Liver (tissue), 9 donors: ENCODE data around the gene SGIP1. TPM values are rescaled to one million over a fixed set of nuclear protein-coding genes. Genes with fewer than 3 reads are reported as not detected.

Experiments used
- DNase-seq: peaks from one replicate; pipeline ENCODE4 v3.0.0-alpha.2; 2017; ENCODE audit warnings: low spot score
- H3K27ac ChIP-seq, 2 donors: one replicate each; pipeline ENCODE4 v1.7.0; 2013; ENCODE audit warnings: inconsistent platforms in 2 of 2, low read length in 2 of 2, control low read depth in 1 of 2, low read depth in 1 of 2, mild to moderate bottlenecking in 1 of 2
- H3K27me3 ChIP-seq, 4 donors: one replicate each; pipeline versions ENCODE4 v1.6.1 to v1.7.0; 2013; ENCODE audit warnings: low read length in 3 of 4, inconsistent platforms in 1 of 4, mild to moderate bottlenecking in 1 of 4, moderate library complexity in 1 of 4; ENCODE audit not compliant: control insufficient read depth in 4 of 4, insufficient read depth in 4 of 4
- H3K36me3 ChIP-seq, 4 donors: one replicate each; pipeline versions ENCODE4 v1.6.1 to v1.7.0; 2013; ENCODE audit warnings: low read length in 3 of 4, mild to moderate bottlenecking in 3 of 4, low read depth in 1 of 4, moderate library complexity in 1 of 4; ENCODE audit not compliant: control insufficient read depth in 4 of 4, insufficient read depth in 3 of 4
- H3K4me1 ChIP-seq, 4 donors: one replicate each; pipeline versions ENCODE4 v1.6.1 to v1.7.0; 2013; ENCODE audit warnings: low read length in 3 of 4, mild to moderate bottlenecking in 3 of 4, moderate library complexity in 1 of 4; ENCODE audit not compliant: control insufficient read depth in 4 of 4, insufficient read depth in 4 of 4
- H3K4me3 ChIP-seq, 3 donors: one replicate each; pipeline versions ENCODE4 v1.6.1 to v1.7.0; 2013; ENCODE audit warnings: low read length in 3 of 3, control low read depth in 1 of 3, low read depth in 1 of 3, mild to moderate bottlenecking in 1 of 3
- H3K9ac ChIP-seq, 2 donors: one replicate each; pipeline ENCODE4 v1.7.0; 2013; ENCODE audit warnings: low read length in 2 of 2, mild to moderate bottlenecking in 2 of 2, moderate library complexity in 2 of 2, control low read depth in 1 of 2, low read depth in 1 of 2
- H3K9me3 ChIP-seq, 4 donors: one replicate each; pipeline versions ENCODE4 v1.6.1 to v1.7.0; 2013; ENCODE audit warnings: low read length in 3 of 4; ENCODE audit not compliant: control insufficient read depth in 4 of 4
- ATF3 ChIP-seq: IDR thresholded peaks from 2 replicates; pipeline ENCODE4 v1.6.1; 2016; ENCODE audit warnings: antibody characterized with exemption
- EGR1 ChIP-seq, 2 donors: IDR thresholded peaks; 2 replicates each; pipeline ENCODE4 v1.6.1; 2016 to 2018; ENCODE audit warnings: antibody characterized with exemption in 2 of 2, low read depth in 2 of 2
- FOXA2 ChIP-seq: IDR thresholded peaks from 2 replicates; pipeline ENCODE4 v1.6.1; 2016; ENCODE audit warnings: antibody characterized with exemption
- GABPA ChIP-seq, 2 donors: IDR thresholded peaks in 1 of 2; conservative IDR thresholded peaks in 1 of 2; 2 replicates each; pipeline ENCODE4 v1.6.1; 2016; ENCODE audit warnings: antibody characterized with exemption in 2 of 2, mild to moderate bottlenecking in 1 of 2, moderate library complexity in 1 of 2
- HNF4A ChIP-seq, 2 donors: conservative IDR thresholded peaks; 2 replicates each; pipeline ENCODE4 v1.6.1; 2016; ENCODE audit warnings: antibody characterized with exemption in 2 of 2, mild to moderate bottlenecking in 2 of 2
- HNF4G ChIP-seq: IDR thresholded peaks from 2 replicates; pipeline ENCODE4 v1.6.1; 2016; ENCODE audit warnings: antibody characterized with exemption
- JUND ChIP-seq, 2 donors: IDR thresholded peaks; 2 replicates each; pipeline ENCODE4 v1.6.1; 2016; ENCODE audit warnings: antibody characterized with exemption in 2 of 2
- MAX ChIP-seq: IDR thresholded peaks from 2 replicates; pipeline ENCODE4 v1.6.1; 2016; ENCODE audit warnings: antibody characterized with exemption
- RAD21 ChIP-seq, 2 donors: IDR thresholded peaks; 2 replicates each; pipeline ENCODE4 v1.6.1; 2016; ENCODE audit warnings: antibody characterized with exemption in 2 of 2, mild to moderate bottlenecking in 2 of 2
- REST ChIP-seq: IDR thresholded peaks from 2 replicates; pipeline ENCODE4 v1.6.1; 2016; ENCODE audit warnings: antibody characterized with exemption, mild to moderate bottlenecking
- RXRA ChIP-seq, 2 donors: IDR thresholded peaks; 2 replicates each; pipeline ENCODE4 v1.6.1; 2017 to 2018; ENCODE audit warnings: antibody characterized with exemption in 2 of 2, mild to moderate bottlenecking in 1 of 2
- SP1 ChIP-seq: IDR thresholded peaks from 2 replicates; pipeline ENCODE4 v1.6.1; 2018; ENCODE audit warnings: antibody characterized with exemption, mild to moderate bottlenecking
- TAF1 ChIP-seq: conservative IDR thresholded peaks from 2 replicates; pipeline ENCODE4 v1.6.1; 2016; ENCODE audit warnings: antibody characterized with exemption, mild to moderate bottlenecking
- YY1 ChIP-seq: IDR thresholded peaks from 2 replicates; pipeline ENCODE4 v1.6.1; 2016; ENCODE audit warnings: antibody characterized with exemption, mild to moderate bottlenecking
- ZBTB33 ChIP-seq: IDR thresholded peaks from 2 replicates; pipeline ENCODE4 v1.6.1; 2016; ENCODE audit warnings: antibody characterized with exemption
- WGBS: extraction: QIAGEN DNeasy Blood & Tissue Kit; methylation state at CpG from one replicate; pipeline ENCODE4 v1.1.7; 2013; 5-methylcytosine and 5-hydroxymethylcytosine counted together
- polyA plus RNA-seq, 2 donors: library from polyadenylated mRNA; stranded (reverse) in 1 of 2; unstranded in 1 of 2; fragments of 200-250 nt in 1 of 2; fragments of >200 nt in 1 of 2; fragmentation: Nextera tagmentation in 1 of 2; extraction: Ambion mirVana in 1 of 2; gene quantifications; one replicate each; pipeline versions ENCODE4 v1.2.1 to v1.2.3, GENCODE V29; 2013 to 2015
- total RNA-seq, 2 donors: library from RNA; depleted of rRNA; stranded (reverse); fragments of >200 nt; gene quantifications; one replicate each; pipeline ENCODE4 v1.2.3, GENCODE V29; 2014
- donor health status: healthy.
- donor health status: healthy.
- donor health status: healthy.
- donor health status: healthy.
- donor health status: healthy.

SGIP1 gene
- total and polyA plus RNA-seq, 4 donors: 0.09 to 2.5 (median 0.38) TPM

- 34% methylated on average over 2 of the region's 2 CpGs for WGBS
Measured at GRCh38 chr1:66737836-66738235, 203.9 kb downstream of the SGIP1 start.

GRCh38 chr1:66739401-66740157 is 205.6 kb downstream of the SGIP1 start:
- H3K4me3 ChIP-seq: no peak overlapping the region
- H3K9me3 ChIP-seq: no peaks in the 10 kb centered on the region
- DNase-seq: no peak
- TF ChIP-seq RAD21 (IDR thresholded peaks at IDR 0.05) (no peak), GABPA (IDR thresholded peaks at IDR 0.05 in 1 of 2, conservative IDR thresholded peaks at IDR 0.05 in 1 of 2) (no peak), JUND (IDR thresholded peaks at IDR 0.05) (no peak), YY1 (no peak), SP1 (no peak)
- H3K36me3 ChIP-seq: no peaks in the 10 kb centered on the region
- H3K27me3 ChIP-seq: no peaks in the 10 kb centered on the region
- no peak overlapping the region for H3K9ac ChIP-seq
- peaks cover 0 to 10% (median 4%) of the 10 kb centered on the region in 4 donors for H3K4me1 ChIP-seq
- no peak overlapping the region for H3K27ac ChIP-seq
- 84% methylated on average over 9 of the region's 9 CpGs for WGBS

More at GRCh38 chr1:66737836-66738235, 203.9 kb downstream of the SGIP1 start:
- Histone ChIP-seq H3K27ac (no peak overlapping the region), H3K36me3 (no peaks in the 10 kb centered on the region), H3K4me3 (no peak overlapping the region), H3K9me3 (no peaks in the 10 kb centered on the region), H3K4me1 (peaks cover 3 to 13% (median 6%) of the 10 kb centered on the region in 4 donors), H3K27me3 (no peaks in the 10 kb centered on the region), H3K9ac (no peak overlapping the region)
- no peak for DNase-seq
- TF ChIP-seq YY1: no peak
- TF ChIP-seq HNF4G: peak; percentile 66
- no peak for TF ChIP-seq ATF3
- TF ChIP-seq EGR1 (IDR thresholded peaks at IDR 0.05; ENCODE audit: low read depth in 2 of 2): no peak
- TF ChIP-seq SP1: peak; percentile 90
- peak; percentile 6 to 14 for TF ChIP-seq RXRA (IDR thresholded peaks at IDR 0.05)
- TF ChIP-seq MAX: no peak
- TF ChIP-seq REST: peak; percentile 39
- TF ChIP-seq JUND (IDR thresholded peaks at IDR 0.05): no peak
- TF ChIP-seq HNF4A (conservative IDR thresholded peaks at IDR 0.05): peak; percentile 85 to 89

- 79% methylated on average over 2 of the region's 2 CpGs for WGBS
- Histone ChIP-seq H3K27me3 (no peaks in the 10 kb centered on the region), H3K9ac (no peak overlapping the region), H3K4me3 (no peak overlapping the region), H3K4me1 (peaks cover 0 to under 1% (median 0%) of the 10 kb centered on the region in 4 donors), H3K9me3 (no peaks in the 10 kb centered on the region), H3K36me3 (no peaks in the 10 kb centered on the region), H3K27ac (no peak overlapping the region)
- DNase-seq: no peak
- TF ChIP-seq ZBTB33 (no peak), SP1 (no peak), GABPA (IDR thresholded peaks at IDR 0.05 in 1 of 2, conservative IDR thresholded peaks at IDR 0.05 in 1 of 2) (no peak), FOXA2 (no peak), RXRA (IDR thresholded peaks at IDR 0.05) (no peak), MAX (no peak), YY1 (no peak), TAF1 (no peak), REST (no peak), RAD21 (IDR thresholded peaks at IDR 0.05) (no peak), HNF4A (conservative IDR thresholded peaks at IDR 0.05) (no peak)
Measured at GRCh38 chr1:66745451-66745850, 211.5 kb downstream of the SGIP1 start.
